ENCODE data around the gene NR1H3.

NR1H3 gene

DNA sequence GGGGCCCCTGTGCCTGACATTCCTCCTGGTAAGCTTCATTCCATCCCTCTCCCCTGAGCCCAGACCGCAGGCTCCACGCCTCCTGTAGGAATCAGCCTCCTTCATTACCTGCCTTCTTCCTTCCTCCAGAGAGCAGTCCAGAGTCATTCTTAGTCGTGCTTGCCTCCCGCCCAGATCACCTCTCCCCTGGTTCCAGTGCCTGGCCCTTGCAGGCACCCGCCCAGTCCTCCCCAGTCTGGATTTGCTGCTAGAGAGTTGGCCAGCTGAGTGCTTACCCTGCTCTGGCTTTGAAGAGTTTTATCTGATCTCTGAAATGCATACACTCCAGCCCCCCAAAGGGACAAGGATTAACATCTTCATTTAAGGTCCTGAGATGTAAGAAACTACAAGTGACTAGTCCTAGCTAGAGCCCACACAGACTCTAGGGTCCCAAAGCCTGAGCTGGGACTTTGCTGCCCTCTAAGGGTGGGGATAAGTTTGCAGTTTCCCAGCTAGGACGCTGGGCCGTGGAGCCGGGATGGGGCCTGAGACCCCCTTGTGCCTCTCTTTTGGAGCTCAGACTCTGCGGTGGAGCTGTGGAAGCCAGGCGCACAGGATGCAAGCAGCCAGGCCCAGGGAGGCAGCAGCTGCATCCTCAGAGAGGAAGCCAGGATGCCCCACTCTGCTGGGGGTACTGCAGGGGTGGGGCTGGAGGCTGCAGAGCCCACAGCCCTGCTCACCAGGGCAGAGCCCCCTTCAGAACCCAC lies 1.6 kb downstream of the NR1H3 start:
- Histone ChIP-seq H3K4me1 (ENCODE audit: low read depth, poor library complexity, severe bottlenecking) (no peaks in the 10 kb centered on the region), H3K27me3 (ENCODE audit: insufficient read depth, low read depth) (no peaks in the 10 kb centered on the region), H4K20me1 (ENCODE audit: insufficient read depth) (no peaks in the 10 kb centered on the region), H3K27ac (no peak overlapping the region), H3K36me3 (ENCODE audit: insufficient read depth) (no peaks in the 10 kb centered on the region), H2AFZ (ENCODE audit: low read depth) (no peak overlapping the region), H3K9ac (no peak overlapping the region), H3K79me2 (ENCODE audit: insufficient read depth, low read depth) (no peaks in the 10 kb centered on the region), H3K4me3 (IDR thresholded peaks at IDR 0.05; ENCODE audit: insufficient read depth, low read depth, low read length) (no peak overlapping the region), H3K4me2 (no peak overlapping the region)
- peak; percentile 70 for TF ChIP-seq CTCF (conservative IDR thresholded peaks at IDR 0.05; ENCODE audit: low read depth, low read length)

GRCh38 chr11:47260366-47260765 lies 2.6 kb downstream of the NR1H3 start:
- Histone ChIP-seq H3K9ac (no peak overlapping the region), H3K27ac (no peak overlapping the region), H4K20me1 (ENCODE audit: insufficient read depth) (no peaks in the 10 kb centered on the region), H3K36me3 (ENCODE audit: insufficient read depth) (no peaks in the 10 kb centered on the region), H2AFZ (ENCODE audit: low read depth) (no peak overlapping the region), H3K4me1 (ENCODE audit: low read depth, poor library complexity, severe bottlenecking) (no peaks in the 10 kb centered on the region), H3K4me2 (no peak overlapping the region), H3K27me3 (ENCODE audit: insufficient read depth, low read depth) (no peaks in the 10 kb centered on the region), H3K79me2 (ENCODE audit: insufficient read depth, low read depth) (no peaks in the 10 kb centered on the region), H3K4me3 (IDR thresholded peaks at IDR 0.05; ENCODE audit: insufficient read depth, low read depth, low read length) (no peak overlapping the region)
- TF ChIP-seq CTCF (conservative IDR thresholded peaks at IDR 0.05; ENCODE audit: low read depth, low read length) = no peak

DNA sequence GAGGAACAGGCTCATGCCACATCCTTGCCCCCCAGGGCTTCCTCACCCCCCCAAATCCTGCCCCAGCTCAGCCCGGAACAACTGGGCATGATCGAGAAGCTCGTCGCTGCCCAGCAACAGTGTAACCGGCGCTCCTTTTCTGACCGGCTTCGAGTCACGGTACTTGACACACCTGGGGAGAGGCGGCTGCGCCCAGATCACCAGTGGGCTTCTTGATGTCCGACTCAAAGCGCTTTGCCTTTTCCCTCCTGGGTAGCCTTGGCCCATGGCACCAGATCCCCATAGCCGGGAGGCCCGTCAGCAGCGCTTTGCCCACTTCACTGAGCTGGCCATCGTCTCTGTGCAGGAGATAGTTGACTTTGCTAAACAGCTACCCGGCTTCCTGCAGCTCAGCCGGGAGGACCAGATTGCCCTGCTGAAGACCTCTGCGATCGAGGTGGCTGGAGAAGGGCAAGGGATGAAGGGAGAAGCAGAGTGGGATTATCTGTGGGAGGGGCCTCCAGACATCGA lies 3.5 kb downstream of the NR1H3 start:
- no peak overlapping the region for H3K4me2 ChIP-seq
- TF ChIP-seq CTCF (conservative IDR thresholded peaks at IDR 0.05; ENCODE audit: low read depth, low read length) = no peak
- no peak overlapping the region for H3K4me3 ChIP-seq (IDR thresholded peaks at IDR 0.05; ENCODE audit: insufficient read depth, low read depth, low read length)
- H4K20me1 ChIP-seq (ENCODE audit: insufficient read depth) = no peaks in the 10 kb centered on the region
- no peaks in the 10 kb centered on the region for H3K36me3 ChIP-seq (ENCODE audit: insufficient read depth)
- no peaks in the 10 kb centered on the region for H3K27me3 ChIP-seq (ENCODE audit: insufficient read depth, low read depth)
- no peaks in the 10 kb centered on the region for H3K79me2 ChIP-seq (ENCODE audit: insufficient read depth, low read depth)
- H3K4me1 ChIP-seq (ENCODE audit: low read depth, poor library complexity, severe bottlenecking) = no peaks in the 10 kb centered on the region
- no peak overlapping the region for H3K9ac ChIP-seq
- no peak overlapping the region for H2AFZ ChIP-seq (ENCODE audit: low read depth)
- no peak overlapping the region for H3K27ac ChIP-seq

DNA sequence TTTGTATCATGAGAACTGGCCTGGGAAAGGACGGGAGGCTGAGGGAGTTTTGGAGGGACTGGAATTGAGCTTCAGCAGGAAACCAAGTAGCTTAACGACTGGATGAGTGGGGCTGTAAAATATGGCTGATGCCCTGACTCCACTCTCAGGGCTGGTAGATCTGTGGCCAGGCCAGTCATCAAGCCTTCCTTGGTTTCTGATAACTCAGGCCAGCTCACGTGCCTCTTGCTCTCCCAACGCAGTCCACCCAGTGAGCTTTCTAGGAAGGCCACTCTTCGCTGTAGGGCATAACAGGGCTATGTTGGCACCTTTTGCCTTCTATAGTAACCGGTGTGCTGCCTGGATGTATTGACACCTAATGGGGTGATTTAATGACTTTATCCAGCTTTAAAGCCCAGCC lies 6.3 kb downstream of the NR1H3 start:
- H2AFZ ChIP-seq (ENCODE audit: low read depth) = no peak overlapping the region
- no peak overlapping the region for H3K27ac ChIP-seq
- H3K9ac ChIP-seq = no peak overlapping the region
- no peak overlapping the region for H3K4me3 ChIP-seq (IDR thresholded peaks at IDR 0.05; ENCODE audit: insufficient read depth, low read depth, low read length)
- no peaks in the 10 kb centered on the region for H3K27me3 ChIP-seq (ENCODE audit: insufficient read depth, low read depth)
- H4K20me1 ChIP-seq (ENCODE audit: insufficient read depth) = no peaks in the 10 kb centered on the region
- TF ChIP-seq CTCF (conservative IDR thresholded peaks at IDR 0.05; ENCODE audit: low read depth, low read length) = no peak
- H3K4me2 ChIP-seq = no peak overlapping the region
- no peaks in the 10 kb centered on the region for H3K36me3 ChIP-seq (ENCODE audit: insufficient read depth)
- H3K4me1 ChIP-seq (ENCODE audit: low read depth, poor library complexity, severe bottlenecking) = peaks cover 7% of the 10 kb centered on the region
- H3K79me2 ChIP-seq (ENCODE audit: insufficient read depth, low read depth) = no peaks in the 10 kb centered on the region
